Measurements from ENCODE around the gene SPINDOC. TPM values are rescaled to one million over a fixed set of nuclear protein-coding genes. Genes with fewer than 3 reads are reported as not detected.

SPINDOC gene
- total and polyA plus RNA-seq, 9 of the 15 experiments (the other 6 are each of a cell fraction or from before 2014, with no cell fraction given), result 0.70 to 36.3 (median 19.6) TPM

DNA sequence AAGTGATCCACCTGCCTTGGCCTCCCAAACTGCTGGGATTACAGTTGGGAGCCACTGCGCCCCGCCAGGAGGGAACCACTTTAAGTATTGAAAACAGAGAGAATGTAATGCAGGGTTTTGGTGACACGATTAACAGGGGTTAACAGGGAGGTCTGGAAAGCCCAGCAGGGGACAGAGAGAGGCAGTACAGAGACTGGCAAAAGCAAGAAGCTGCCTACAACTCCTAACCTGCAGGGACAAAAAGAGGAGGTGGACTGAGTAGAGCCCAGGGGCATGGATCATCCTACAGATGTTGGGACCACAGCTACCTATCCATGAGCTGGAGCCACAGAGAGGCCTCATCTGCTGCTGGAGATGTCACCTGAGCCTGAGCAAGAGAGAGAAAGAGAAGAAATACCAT is 1.7 kb upstream of the SPINDOC start:
- Histone ChIP-seq H3K4me2 (ENCODE audit: insufficient read depth, low read length) (peak overlapping the region; percentile 47), H3K4me1 (replicated peaks in 1 of 2; ENCODE audit: control insufficient read depth in 2 of 2, insufficient read depth in 2 of 2, low read length in 2 of 2) (peaks cover 20 to 22% of the 10 kb centered on the region in 2 experiments), H3K27me3 (ENCODE audit: control insufficient read depth in 2 of 2, insufficient read depth in 2 of 2, low read length in 2 of 2) (no peaks in the 10 kb centered on the region), H2AFZ (ENCODE audit: low read depth, low read length) (no peak overlapping the region), H3K9me1 (ENCODE audit: control insufficient read depth, insufficient read depth, low read length) (no peaks in the 10 kb centered on the region), H3K36me3 (ENCODE audit: control insufficient read depth, insufficient read depth, low read length) (peaks cover 20% of the 10 kb centered on the region), H3K4me3 (no peak overlapping the region), H4K20me1 (replicated peaks; ENCODE audit: control insufficient read depth, insufficient read depth, low read length) (peaks cover 13% of the 10 kb centered on the region; the same call in 1 of the 2 replicates), H3K9ac (ENCODE audit: insufficient read depth in 1 of 2, low read depth in 2 of 2, low read length in 2 of 2) (peak overlapping the region in 1 of 2 experiments; percentile 60; a peak in 1 of 4 replicates), H3K79me2 (ENCODE audit: control insufficient read depth, insufficient read depth, low read length) (peaks cover 36% of the 10 kb centered on the region), H3K27ac (ENCODE audit: extremely low read depth, low read depth, low read length) (no peak overlapping the region), H3K9me3 (replicated peaks; ENCODE audit: control insufficient read depth, insufficient read depth, low read depth, low read length) (no peaks in the 10 kb centered on the region)
- in situ Hi-C loops (cut with MboI), result no loop called here
- ChIA-PET POLR2A (interaction anchor here (0.6 to 1.6 kb wide), 3 partner anchors 9 to 282 kb away, joined by 3 to 4 read pairs (median 3); no protein-coding TSS in a partner anchor), CTCF (ENCODE audit: low intra/inter-chr PET ratio) (no interaction called here)
- no TSS peak for BruUV-seq (replicated peaks)
- no peak for TF ChIP-seq ZNF75A (CRISPR knock-in tag; IDR thresholded peaks at IDR 0.05)
- no peak for TF ChIP-seq REST (IDR thresholded peaks at IDR 0.05; ENCODE audit: borderline replicate concordance)
- TF ChIP-seq REST (CRISPR knock-in tag; IDR thresholded peaks at IDR 0.05; ENCODE audit: low read depth), result no peak
- TF ChIP-seq NCOR1 (IDR thresholded peaks at IDR 0.05), result no peak
- TF ChIP-seq CHD1 (IDR thresholded peaks at IDR 0.05; ENCODE audit: low read length), result no peak
- no peak for TF ChIP-seq POLR2H (tag; IDR thresholded peaks at IDR 0.05; ENCODE audit: low read depth)
- TF ChIP-seq SMARCC2 (IDR thresholded peaks at IDR 0.05; ENCODE audit: low read depth), result no peak
- TF ChIP-seq HSF4 (CRISPR knock-in tag; IDR thresholded peaks at IDR 0.05; ENCODE audit: borderline replicate concordance), result no peak
- no peak for TF ChIP-seq HNRNPK (IDR thresholded peaks at IDR 0.05; ENCODE audit: low read depth, low read length, poor library complexity, severe bottlenecking)
- no peak for TF ChIP-seq MCM7 (IDR thresholded peaks at IDR 0.05)
- no peak for TF ChIP-seq ZNF124 (CRISPR knock-in tag; IDR thresholded peaks at IDR 0.05)
- TF ChIP-seq TAF9B (IDR thresholded peaks at IDR 0.05; ENCODE audit: partially characterized antibody), result no peak
- 65% methylated on average over 3 of the region's 3 CpGs for WGBS (ENCODE audit: insufficient coverage, low coverage, missing lambda C conversion rate)
- DNase-seq (ENCODE audit: extremely low read depth in 1 of 4, low spot score in 3 of 4) (no peak), ATAC-seq (no peak), FAIRE-seq (no peak)
- intact Hi-C loops (cut with micrococcal nuclease), result loop anchor here (5.0 kb wide), 1 partner anchor 44 kb away; the partner anchor contains the start of gene ZFTA

Measured in K562 (cell line).